Breast epithelium (tissue), 3 donors: ENCODE data around the gene TPGS2.
"Not testable (repeated sequence)": the region's sequence is repeated elsewhere in the genome, so short reads cannot be mapped to it uniquely, and the experiment has no call there.

Experiments used
- POLR2A ChIP-seq: fragments of 450-650 bp; IDR thresholded peaks from one replicate; pipeline ENCODE4 v1.6.1; 2016; ENCODE audit warnings: antibody characterized with exemption, mild to moderate bottlenecking, moderate library complexity
- POLR2AphosphoS5 ChIP-seq, 3 donors: sonication (generic); formaldehyde crosslinking; IDR thresholded peaks; one replicate each; pipeline ENCODE4 v1.6.1; 2017; ENCODE audit warnings: antibody characterized with exemption in 3 of 3
- TF ChIP-seq, protein P1 (sequence below), 3 donors: fragments of 450-650 bp; IDR thresholded peaks; one replicate each; pipeline ENCODE4 v1.5.1; 2016 to 2017; ENCODE audit warnings: antibody characterized with exemption in 3 of 3, mild to moderate bottlenecking in 3 of 3, moderate library complexity in 3 of 3

DNA sequence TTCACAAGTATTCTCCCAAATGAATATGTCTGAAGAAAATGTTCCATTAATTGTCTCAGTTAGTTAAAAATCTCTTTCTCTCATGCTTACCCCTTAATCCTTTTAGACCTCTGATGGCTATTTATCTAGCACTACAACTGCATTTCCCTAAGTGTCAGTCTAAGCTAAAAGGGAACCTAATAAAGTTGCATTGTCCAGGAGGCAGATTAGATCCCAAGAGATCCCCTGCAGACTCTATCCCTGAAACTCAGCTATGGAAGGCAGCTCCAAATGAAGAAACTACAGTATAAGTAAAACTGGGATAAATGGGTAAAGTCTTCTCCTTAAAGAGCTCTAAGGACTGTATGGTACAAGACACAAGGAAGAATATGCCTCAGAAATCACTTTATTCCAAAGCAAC is 12.7 kb downstream of the TPGS2 start:
- TF ChIP-seq, protein P1, sequence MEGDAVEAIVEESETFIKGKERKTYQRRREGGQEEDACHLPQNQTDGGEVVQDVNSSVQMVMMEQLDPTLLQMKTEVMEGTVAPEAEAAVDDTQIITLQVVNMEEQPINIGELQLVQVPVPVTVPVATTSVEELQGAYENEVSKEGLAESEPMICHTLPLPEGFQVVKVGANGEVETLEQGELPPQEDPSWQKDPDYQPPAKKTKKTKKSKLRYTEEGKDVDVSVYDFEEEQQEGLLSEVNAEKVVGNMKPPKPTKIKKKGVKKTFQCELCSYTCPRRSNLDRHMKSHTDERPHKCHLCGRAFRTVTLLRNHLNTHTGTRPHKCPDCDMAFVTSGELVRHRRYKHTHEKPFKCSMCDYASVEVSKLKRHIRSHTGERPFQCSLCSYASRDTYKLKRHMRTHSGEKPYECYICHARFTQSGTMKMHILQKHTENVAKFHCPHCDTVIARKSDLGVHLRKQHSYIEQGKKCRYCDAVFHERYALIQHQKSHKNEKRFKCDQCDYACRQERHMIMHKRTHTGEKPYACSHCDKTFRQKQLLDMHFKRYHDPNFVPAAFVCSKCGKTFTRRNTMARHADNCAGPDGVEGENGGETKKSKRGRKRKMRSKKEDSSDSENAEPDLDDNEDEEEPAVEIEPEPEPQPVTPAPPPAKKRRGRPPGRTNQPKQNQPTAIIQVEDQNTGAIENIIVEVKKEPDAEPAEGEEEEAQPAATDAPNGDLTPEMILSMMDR (IDR thresholded peaks at IDR 0.05), result not testable (repeated sequence)
- TF ChIP-seq POLR2AphosphoS5 (IDR thresholded peaks at IDR 0.05); POLR2A: not testable (repeated sequence)
